Stimulated activated CD8-positive, alpha-beta memory T cell treated with anti-CD3 and anti-CD28 coated beads, Interleukin-4, amount 100 ng/mL, for 24 hours (primary cell): ENCODE results near the gene CIP2A.
"Not testable (repeated sequence)": the region's sequence is repeated elsewhere in the genome, so short reads cannot be mapped to it uniquely, and the experiment has no call there.

Experiments
- DNase-seq: peaks from one replicate; pipeline ENCODE4 v3.0.0-alpha.2; 2020; ENCODE audit warnings: low read depth

The CIP2A gene

DNA sequence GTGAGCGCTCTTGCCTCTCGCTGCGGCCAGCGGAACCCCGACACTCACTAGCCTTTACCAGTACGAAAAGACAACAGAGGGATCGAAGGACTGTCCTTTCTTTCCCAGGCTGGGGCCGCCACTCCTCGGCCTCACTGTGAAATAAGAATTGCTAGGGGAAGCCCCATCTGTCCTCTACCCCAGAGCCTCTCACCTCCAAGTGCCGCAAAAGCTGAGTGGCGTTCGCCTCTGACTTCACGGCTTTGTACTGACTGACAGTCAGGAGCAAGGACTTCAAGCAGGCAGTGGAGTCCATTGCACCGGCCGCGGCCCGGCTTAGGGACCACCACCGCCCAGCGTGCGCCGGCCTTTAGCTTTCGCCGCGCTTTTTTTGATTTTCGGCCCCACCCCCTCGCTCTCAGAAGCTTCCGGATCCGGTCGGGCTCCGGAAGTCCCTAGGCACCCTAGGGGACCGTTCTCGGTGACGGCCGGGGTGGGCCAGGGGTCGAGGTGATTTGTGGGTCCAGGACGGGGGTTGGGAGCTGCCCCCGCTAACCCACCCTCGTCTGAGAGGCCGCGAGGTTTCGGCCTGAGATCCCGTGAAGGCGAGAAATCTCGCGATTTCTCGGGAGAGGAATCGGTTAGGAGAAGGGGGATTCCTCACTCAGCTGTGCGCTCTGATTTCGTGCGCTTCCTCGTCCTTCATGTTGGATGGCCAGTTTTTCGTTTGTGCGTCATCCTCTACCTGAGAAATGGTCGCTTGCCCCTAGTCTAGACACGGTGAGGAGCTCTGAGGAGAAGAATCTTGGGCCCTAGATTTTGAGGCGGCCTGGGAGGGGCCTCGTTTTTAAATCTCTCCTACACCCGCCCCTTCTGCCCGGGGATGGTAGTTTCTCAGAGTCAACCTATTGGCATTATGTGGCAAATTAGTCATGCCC lies at the start of gene CIP2A, which contains the start of gene DZIP3:
TSS of gene CIP2A (minus strand) at position 358 of the 917 bp plus-strand sequence. CDS start at position 295, 63 bp downstream.
TSS of gene DZIP3 (plus strand) at position 642 of the 917 bp plus-strand sequence. CDS start 15,685 bp downstream, outside the sequence.
- DNase-seq, result peak; percentile 83

DNA sequence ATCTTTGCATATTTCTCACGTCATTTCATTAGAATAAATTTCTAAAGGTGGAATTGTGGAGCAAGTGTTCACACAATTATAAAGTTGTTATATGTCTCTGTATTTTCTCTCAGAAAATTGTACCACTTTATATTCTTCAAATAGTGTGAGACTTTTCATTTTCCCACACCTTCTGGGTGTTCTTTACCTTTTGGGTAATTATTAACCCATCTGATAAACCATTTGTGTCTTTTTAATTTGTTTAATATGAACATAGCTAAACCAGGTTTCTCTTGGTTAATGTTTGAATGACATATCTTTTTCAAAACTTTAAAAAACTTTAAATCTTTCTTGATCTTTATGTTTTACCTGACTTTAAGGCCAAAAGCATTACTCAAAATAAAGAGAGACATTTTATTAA lies 40.7 kb upstream of the CIP2A start:
- no peak for DNase-seq

- DNase-seq, result no peak
Observed at GRCh38 chr3:108623504-108623903, 34.3 kb upstream of the CIP2A start.

DNA sequence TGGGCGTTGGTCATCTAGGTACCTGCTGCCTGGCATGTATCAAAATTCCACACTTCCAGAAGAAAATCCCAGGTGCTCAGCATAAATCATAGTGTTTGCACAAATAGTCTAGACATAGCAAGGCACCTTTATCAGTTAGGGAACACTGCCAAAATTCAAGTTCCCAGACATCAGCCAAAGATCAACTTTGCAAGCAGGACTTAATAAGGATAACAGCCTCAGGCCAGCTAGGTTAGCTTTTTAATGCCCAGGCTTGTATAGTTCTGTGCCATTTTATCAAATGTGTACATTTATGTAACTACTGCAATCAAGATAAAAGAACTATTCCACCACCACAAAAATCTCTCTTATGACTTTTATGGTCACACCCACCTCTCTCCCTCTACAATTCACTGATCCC lies 31.0 kb upstream of the CIP2A start:
- no peak for DNase-seq

DNA sequence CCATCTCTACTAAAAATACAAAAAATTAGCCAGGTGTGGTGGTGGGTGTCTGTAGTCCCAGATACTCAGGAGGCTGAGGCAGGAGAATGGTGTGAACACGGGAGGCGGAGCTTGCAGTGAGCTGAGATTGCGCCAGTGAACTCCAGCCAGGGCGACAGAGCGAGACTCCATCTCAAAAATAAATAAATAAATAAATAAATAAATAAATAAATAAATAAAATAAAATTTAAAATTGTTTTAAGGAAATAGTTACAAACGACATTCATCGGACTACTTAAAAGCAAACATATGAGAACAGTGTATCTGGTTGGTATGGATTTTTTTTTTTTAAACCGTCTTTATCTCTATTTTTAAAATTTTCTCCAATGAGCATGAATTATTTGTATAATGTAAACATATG lies 26.9 kb upstream of the CIP2A start:
- DNase-seq, result not testable (repeated sequence)

- no peak for DNase-seq
Observed at GRCh38 chr3:108610651-108611050, 21.4 kb upstream of the CIP2A start.

GRCh38 chr3:108608750-108609149 lies 19.5 kb upstream of the CIP2A start:
- DNase-seq, result no peak

- DNase-seq, result no peak
Observed at GRCh38 chr3:108605491-108605890, 16.3 kb upstream of the CIP2A start.

- DNase-seq, result no peak
Observed at GRCh38 chr3:108605028-108605427, 15.8 kb upstream of the CIP2A start.

DNA sequence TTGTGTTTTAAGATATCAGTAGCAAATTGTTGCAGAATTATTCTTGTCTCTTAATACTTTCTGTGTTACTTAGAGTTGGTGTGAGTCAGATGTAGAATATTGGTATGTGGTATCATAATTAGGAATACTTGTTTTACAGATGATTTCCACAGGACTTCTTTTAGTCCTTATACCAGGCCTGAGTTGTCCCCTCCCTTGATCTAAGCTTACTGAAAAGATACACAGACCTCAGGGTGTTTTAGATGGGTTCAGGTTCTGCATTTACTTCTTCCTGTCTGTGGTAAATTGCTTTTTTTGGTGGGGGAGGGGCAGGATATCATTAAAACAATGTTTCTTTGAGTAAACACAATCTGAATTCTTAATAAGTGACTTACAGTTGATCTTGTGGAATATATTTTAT lies 14.5 kb upstream of the CIP2A start:
- no peak for DNase-seq

GRCh38 chr3:108602935-108603294 lies 13.7 kb upstream of the CIP2A start:
- DNase-seq, result no peak

DNA sequence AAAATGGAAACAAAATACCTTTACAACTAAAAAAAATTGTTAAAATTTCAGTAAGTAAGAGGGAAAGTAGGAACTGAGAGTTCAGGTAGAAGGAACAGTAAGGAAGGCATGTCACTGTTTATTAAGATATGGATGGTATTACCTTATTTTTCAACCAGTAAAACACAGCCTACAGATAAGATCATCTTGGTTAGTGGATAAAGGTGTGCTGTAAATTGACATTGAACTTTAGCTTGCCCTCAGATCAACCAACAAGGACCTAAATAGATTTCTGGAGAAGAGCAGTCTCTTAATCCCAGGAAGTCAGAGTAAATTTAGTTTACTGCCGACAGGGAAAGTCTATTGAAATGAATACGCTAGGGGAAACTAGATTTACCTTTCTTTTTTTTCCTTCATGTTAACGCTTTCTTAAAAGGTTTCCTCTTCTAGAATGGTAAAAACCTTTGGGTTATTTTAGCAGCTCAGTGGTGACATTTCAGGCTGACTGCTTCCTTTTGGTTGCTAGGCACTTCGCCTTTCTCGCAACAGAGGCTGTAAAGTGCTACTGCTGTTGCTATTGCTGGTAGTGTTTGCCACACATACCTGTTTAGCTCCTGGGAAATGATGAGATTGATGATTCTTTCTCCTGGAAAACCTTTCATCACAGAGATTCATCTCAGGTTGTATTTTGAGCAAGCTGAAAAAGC lies 13.2 kb upstream of the CIP2A start:
- DNase-seq, result no peak

- DNase-seq, result no peak
Observed at GRCh38 chr3:108599677-108600409, 10.6 kb upstream of the CIP2A start.

- DNase-seq, result no peak
Observed at GRCh38 chr3:108598375-108598774, 9.1 kb upstream of the CIP2A start.

DNA sequence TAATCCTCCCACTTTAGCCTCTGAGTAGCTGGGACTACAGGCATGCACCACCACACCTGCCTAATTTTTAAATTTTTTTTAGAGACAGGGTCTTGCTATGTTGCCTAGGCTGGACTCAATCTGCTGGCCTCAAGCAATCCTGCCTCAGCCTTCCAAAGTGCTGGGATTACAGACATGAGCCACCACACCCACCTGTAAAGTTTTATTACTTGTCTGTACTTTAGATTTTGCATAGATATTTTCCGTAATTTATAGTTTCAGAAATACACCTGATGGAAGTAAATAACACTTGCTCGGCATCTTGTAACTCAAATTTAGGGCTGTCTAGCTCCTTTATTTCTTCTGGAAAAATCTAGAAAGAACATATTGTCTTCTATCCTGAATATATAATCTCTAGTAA lies 6.1 kb upstream of the CIP2A start:
- no peak for DNase-seq

DNA sequence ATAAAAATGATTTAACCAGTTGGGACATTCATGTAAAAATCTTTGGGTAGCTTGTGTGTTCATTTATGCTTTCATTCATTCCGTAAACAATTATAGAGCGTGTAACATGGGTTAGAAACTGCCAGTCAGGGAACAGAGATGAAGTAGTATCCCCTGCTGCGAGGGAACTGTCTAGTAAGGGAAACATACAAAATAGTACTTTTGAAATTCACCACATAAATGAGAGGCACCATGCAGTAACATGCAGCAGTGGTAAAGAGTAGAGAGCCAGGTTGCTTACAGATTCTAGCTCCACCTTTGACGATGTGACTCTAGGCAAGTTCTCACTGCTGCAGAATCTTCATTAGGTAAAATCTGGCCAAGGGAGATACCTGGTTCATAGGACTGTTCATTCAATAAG lies 1.2 kb upstream of the CIP2A start:
- no peak for DNase-seq

DNA sequence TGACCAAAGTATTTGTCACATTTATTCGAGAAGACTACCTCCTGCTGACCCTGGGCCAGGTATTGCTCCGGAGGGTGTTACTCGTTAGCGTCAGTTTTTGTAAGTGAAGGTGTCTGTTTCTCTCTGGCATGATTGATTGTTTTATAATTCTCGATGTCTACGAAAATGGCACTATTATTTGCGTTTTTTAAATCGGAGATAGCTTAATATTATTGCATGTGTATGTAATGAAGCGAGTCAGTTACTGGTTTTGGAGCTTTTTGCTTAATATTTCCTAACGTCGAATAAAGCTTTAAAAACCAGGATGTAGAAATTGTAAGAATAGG lies 723 bp upstream of the CIP2A start:
- no peak for DNase-seq

DNA sequence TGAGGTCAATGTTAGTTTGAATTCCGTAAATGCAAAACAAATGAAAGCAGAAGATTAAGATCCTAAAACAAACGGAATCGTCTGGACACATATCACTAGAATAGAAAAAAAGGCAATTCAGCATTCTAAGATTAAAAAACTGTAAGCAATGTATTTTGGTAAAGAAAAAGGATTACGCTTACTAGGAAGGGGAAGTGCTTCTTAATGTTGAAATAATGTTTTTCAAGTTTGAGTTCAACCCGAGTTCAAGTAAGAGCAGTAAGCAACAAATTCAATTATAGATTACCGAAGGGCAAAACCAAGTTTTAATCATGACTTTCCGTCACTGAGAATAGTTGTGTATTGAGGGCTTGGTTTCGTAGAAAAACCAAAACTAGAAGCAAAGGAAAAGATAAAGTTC lies 637 bp downstream of the CIP2A start:
- DNase-seq, result no peak

DNA sequence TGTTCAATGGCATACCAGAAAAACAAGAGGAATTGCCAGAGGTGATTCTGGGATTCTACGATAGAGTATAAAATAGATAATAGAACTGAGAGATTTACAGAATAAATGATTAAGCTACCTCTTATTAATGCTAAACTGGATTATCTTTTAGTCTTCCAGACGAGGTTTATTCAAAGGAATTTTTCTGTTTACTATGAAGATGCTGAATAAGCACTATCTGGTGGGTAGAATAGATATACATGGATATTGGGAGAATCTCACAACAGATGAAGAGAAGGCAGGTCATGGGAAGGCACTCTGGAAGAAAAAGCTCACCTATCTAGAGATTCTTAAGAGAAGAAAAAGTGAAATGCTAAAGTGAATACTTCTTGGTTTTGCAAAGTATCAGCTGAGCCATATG lies 11.2 kb downstream of the CIP2A start:
- DNase-seq, result no peak

GRCh38 chr3:108569336-108569735 lies 19.9 kb downstream of the CIP2A start:
- DNase-seq, result no peak

DNA sequence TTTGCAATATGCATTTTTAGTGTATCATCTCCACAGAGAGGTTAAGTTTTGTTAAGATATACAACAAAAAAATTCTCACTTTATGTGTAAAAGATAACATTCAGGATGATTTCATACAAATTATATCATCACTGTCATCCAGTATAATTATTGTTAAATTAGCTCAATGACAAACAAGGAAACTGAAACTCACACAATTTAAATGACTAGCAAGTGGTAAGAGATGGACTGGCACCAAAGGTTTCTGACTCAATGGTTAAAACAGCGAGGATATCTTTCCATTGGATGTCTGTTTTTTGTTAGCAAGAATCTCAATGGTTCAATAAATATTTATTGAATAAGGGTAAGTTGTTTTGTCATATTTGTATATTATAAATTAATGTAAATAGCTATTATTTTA lies 22.6 kb downstream of the CIP2A start:
- no peak for DNase-seq

GRCh38 chr3:108565506-108565905 lies 23.7 kb downstream of the CIP2A start:
- no peak for DNase-seq

DNA sequence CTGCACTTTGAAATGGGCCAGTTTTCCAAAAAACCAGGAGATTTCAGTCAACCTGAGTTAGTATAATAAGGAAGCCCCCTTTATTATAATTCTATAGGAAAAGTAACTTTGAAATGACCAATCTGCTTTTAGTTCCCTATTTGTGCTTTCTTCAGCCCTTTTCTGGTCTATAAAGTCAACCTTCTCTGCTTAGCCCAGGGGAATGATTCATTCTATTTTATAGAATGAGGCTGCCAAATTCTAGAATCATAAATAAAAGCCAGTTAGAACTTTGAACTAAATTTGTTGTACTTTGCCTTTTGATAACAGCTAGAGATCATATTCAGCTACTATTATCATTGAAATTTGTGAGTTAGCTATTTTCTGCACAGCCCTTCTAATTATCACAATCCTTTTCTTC lies 24.7 kb downstream of the CIP2A start:
- no peak for DNase-seq
